Hematopoietic multipotent progenitor cell treated with erythropoietin and hydrocortisone succinate and interleukin-3 and kit ligand, for 4 days (in vitro differentiated cells): ENCODE measurements around the gene KLF13.
A peak's percentile ranks its signal among the peaks of the same experiment; 100 is the strongest.

Experiments
- DNase-seq: peaks from one replicate; pipeline ENCODE4 v3.0.0-alpha.2; 2015

KLF13 gene

DNA sequence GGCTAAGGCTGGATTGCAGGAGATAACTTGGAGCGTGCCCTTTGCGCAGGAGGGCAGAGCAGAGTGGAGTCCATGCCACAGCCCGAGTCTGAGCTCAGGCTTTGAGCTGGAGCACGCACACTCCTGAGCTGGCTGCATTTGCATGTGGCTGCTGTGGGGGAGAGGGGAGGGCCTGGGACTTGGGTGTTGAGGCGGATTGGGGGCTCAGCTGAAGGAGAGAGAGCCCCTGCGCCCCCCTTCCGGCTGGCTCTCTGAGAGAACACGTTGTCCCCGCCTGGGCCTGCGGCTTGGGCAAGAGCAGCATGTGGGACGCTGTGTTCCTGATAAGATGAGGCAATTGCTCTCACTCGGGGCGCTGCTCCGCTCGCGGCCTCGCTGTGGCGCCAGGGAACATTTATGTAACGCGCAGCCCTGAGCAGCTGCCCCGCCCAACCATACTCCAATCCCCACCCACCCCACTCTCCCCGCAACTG lies 39.1 kb downstream of the KLF13 start:
- peak; percentile 100 for DNase-seq

DNA sequence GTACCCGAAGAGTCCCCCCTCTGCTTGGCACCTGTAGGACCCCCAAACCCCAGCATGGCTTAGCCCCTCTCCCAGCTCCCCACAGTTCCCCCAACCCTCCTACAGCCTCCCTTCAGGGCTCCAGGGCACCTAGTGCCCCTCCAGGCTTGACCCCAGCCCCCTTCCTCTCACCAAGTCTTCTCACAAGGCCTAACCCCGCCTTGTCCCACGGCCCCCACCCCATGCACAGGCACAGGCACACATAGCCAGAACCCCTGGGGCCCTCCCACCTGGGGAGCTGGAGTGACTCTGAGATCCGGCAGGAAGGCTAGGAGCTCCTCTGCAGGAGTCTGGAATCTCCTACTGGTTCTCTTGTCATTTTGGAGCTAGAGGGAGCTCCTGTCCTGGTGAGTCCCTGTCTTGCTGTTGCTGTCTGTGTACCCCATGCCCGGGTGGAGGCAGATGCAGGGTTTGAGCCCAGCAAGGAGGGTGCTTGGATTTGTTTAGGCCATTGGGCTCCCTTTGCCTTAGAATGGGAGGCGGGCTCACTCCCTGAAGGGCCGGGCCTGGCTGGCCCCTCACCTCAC lies 39.6 kb downstream of the KLF13 start:
- DNase-seq = peak; percentile 48

DNA sequence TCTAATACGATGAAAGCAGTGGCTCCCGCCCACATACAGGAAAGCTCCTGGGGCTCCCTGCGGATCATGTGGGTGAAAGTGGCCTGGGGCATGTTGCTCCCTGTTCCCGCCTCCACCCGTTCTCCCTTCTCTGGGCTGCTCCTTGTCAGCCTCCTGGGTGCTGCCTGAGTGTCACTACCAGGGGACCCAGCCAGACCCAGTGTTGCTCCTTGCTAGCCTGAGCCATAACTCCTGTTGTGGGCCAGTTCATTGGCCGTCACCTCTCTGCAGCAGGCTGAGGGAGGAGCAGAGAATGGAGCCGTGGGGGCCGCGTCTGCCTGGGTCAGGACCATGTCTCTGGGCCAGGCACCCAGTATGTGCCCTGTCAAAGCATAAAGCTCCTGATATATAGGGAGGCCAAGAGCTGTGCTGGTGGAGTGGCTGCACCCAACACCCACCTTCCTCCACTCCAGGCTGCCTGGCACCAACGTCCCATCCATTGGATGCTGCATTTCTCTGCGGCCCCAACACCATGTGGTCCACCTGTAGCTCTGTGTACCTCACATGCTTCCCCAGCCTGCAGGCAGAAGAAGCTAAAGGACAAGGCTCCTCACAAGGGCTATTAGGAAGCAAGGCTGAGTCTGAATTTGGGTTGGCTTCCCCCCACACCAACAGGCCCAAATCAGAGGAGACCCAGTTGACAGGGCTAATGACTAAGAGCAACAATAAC lies 40.5 kb downstream of the KLF13 start:
- DNase-seq = no peak

DNA sequence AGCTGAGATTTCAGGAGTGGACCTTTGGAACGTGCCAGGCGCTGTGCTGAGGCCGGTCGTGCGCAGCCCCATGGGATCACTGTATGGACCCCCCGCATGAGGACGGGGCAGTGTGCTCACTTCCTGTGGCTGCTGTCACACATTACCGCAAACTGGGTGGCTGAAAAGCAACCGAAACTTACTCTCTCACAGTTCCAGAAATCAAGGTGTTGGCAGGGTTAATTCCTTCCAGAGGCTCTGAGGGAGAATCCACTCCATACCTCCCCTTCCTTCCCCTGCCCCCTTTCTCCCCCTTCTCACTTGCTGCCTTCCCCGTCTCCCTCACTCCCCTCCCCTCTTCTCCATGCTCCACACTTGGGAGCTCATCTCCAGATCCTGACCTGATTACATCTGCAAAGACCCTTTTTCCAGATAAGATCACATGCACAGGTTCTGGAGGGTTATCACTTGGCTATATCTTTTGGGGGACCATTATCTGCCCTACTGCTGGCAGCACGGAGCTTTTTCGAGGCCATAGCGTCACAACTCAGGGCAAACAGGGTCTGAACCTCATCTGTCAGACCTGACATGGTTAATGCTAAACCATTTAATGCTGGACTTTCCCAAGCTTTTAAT lies 41.2 kb downstream of the KLF13 start:
- DNase-seq = no peak

DNA sequence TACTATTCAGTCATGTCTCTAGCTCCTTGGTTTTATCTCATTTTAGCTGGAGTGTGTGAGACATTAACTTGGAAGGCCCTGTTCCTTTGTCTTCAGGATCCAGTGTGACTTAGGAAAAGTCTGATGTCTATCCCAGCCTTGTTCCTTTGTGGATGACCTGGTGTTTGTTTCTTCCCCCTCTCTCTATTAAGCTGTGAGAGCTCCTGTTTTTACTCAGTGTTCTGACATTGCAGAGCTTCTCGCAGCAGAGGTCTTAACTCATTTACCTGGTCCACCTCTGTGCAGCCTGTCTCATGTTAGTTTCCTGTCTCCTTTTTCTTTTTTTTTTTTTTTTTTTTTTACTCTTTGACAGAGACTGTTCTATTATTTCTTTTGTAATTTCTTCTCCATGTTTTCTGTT lies 43.1 kb downstream of the KLF13 start:
- DNase-seq = no peak

DNA sequence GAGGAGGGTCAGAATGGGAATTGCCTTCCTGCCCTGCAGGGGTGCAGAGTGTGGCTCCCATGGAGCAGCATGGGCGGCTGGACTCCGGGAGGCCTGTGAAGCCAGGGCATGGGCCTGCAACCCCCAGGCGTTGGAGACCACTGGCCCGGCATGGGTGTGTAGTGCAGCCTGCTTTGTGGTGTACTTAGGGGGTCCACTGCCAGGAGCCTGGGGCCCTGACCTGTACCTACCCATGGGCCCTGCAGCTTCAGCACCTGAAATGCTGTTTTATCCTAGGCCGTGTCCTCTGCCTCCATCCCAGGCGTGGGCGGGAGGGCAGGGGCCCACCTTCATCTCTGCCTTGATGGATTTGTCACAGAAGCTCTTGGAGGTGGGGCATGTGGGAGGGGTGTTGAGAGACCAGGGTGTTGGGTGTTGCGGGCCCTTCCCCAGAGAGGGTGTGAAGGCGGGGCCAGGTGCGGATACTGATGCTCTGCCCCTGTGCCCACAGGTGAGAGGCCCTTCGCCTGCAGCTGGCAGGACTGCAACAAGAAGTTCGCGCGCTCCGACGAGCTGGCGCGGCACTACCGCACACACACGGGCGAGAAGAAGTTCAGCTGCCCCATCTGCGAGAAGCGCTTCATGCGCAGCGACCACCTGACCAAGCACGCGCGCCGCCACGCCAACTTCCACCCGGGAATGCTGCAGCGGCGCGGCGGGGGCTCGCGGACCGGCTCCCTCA lies 45.0 kb downstream of the KLF13 start:
- DNase-seq = no peak

DNA sequence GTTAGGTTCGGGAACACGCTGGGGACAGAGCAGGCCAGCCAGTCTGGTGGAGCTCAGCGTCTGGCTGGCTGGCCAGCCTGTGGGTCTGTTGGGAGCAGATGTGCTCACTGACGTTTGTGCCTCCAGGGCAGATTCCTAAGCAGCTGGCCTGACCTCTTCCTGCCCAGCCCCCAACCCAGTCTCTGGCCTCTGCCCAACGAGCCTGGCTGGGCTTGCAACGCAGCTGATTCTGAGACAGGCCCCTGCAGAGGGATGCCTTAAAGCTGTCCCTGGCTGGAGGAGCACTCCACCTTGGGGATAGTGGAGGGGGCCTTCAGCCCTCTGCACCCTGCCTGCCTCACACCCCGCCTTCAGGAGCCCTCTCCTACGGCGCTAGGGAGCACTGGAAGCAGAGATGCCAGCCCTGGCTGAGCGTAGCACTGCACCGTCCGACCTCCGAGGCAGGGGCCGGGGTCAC lies 46.0 kb downstream of the KLF13 start:
- no peak for DNase-seq

DNA sequence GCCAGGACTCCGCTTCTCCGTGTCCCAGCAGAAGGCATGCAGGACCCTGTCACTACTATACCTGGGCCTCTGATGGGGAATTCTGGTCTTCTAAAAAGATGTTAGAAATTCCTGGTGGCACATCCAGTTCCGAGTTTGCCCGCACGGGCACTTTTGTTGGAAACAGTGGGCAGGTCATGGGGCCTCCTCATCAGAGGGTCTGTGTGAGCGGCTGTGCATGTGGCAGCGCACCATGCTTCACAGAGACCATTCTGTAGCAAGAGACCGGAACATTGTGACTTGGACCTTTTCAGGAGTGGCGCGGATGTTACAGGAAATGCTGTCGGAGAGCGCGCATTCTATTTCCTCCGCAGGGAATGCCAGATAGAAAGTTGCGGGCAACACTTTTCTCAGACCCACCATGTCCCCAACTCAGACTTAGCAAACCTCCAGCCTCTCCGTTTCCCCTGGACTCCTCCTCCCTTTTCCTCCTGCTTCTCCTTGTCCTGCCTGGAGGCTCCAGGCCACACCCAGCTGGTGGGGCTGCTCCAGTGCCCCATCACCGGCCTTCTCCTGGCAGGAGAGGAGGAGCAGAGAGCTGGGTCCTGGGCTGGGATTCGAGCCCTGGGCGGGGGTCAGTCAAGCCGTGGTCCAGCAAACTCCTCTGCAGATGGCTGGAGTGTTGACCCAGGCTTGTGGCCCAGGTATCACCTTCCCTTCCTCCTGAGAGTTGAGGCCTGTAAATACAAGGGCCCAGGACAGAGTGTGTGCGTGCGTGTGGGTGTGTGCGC lies 46.6 kb downstream of the KLF13 start:
- no peak for DNase-seq

DNA sequence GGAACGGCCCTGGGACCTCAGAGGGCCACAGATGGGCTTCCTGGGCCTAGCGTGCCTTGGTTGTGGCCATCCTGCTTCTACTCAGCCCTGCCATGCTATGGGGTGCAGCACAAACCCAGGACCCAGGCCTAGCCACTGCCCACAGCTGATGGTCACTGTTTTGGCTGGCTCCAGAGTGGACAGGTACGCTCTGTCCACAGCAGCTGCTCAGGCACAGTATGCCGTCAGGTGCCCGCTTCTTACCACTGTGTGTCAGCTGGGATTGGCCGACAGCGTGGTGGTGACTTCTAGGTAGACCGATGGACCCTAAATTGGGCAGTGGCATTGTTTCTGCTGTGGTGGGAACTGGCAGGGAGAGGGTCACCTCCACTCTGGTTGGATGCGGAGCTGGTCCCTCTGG lies 47.3 kb downstream of the KLF13 start:
- DNase-seq = no peak

DNA sequence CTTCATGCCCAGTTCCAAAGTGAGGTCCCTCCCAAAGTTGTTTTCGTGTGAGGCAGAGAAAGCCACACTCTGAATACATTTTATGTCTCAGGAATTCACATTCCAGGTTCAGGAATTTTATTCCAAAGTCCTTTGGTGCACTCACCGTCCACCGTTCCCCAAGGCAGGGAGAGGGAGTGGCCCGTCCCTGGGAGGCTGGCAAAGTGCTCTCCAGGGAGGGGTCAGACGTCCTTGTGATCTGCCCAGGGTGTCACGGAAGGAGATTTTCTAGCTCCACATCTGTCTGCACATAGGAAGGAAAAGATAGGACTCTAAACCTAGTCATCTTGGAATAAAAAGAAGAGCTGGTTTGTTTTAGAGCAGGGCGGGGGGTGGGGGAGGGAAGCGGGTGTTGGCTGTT lies 47.9 kb downstream of the KLF13 start:
- no peak for DNase-seq

DNA sequence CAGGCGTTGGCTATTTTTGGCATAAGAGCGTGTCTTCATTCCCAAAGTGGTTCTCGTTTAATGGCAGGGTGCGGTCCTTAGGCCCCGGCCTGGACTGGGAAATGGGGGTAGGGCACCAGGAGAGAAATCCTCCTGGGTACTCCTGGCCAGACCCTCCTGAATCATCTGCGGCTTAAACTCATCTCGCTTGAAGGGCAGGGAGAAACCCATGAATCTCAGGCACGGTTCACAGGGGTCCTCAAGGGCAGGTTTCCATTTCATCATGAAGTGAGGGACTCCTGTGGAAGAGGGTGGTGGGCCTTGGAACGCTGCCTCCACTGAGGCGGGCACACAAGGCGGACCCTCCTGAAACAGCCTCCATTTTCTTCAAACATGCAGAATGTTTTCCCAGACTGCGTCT lies 48.4 kb downstream of the KLF13 start:
- DNase-seq = no peak

DNA sequence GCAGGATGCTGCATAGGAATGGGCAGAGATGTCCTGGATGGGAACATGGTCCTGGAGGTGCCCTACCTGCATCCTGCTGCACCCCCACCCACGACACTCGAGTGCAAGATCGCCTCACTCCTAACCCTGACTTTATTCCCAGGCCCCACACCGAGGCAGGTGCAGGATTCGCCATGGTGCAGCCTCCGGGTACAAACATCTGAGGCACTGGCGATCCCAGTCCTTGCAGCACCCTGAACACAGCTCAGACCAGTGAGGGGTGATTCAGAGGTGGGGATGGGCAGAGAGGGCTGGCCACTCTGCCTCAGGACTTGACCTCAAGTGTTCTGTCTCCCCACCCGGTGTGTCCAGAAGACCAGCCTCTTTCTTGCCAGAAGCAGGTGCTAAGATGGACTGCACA lies 49.1 kb downstream of the KLF13 start:
- DNase-seq = no peak

DNA sequence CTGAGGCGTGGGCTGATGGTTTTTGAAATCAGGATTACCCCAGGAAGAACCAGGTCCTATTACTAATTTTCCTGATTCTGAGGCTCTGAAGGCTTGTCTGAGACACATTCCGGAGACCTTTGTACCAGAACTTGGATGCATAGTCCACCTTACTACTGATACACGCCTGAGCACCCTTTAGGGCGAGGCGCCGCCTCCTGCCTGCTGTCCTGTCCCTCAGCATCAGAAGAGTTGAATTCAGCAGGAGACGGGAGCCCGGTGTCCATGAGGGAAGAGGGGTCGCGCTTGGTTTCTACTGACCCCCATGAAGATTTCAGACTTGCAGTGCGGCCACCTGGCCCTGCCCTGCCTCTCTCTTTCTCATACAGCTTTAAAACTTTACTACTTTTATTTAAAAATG lies 49.9 kb downstream of the KLF13 start:
- DNase-seq = no peak

DNA sequence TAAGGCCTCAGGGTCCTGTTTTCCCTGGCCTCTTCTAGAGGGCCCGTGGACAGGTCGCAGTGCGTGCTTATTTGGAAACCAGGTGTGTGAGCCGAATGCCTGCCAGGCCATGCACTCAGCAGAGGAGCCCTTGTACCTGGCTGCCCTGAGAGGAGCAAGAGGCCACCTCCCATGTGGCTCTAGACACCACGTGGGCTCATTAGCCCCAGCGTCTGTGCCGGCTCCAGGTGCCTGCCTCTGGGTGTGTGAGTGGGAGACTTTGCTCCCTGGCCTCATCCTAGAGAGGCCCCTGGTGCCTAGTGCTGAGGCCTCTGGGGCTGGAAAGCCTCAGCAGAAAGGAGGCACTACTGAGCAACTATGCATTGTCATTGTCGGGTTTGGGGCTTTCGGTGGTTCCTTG lies 50.4 kb downstream of the KLF13 start:
- no peak for DNase-seq

DNA sequence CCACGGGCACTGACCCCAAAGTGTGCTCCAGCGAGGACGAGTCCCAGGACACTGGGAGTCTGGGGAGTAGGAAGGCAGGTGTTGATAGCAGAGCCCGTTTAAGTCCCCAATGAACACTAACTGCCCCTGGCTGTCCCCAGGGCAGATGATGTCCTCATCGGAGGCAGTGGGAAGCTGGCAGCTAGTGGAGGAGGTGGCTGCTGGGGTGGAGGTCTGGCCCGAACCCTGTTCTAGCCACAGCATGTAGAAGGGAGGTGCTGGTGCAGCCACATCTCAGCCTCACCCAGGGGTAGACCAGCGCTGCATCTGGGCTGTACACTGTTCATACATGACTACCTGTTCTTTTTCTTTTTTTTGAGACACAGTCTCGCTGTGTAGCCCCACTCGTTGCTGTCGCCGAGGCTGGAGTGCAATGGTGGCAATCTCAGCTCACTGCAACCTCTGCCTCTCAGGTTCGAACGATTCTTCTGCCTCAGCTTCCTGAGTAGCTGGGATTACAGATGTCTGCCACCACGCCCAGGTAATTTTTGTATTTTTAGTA lies 51.8 kb downstream of the KLF13 start:
- DNase-seq = no peak

DNA sequence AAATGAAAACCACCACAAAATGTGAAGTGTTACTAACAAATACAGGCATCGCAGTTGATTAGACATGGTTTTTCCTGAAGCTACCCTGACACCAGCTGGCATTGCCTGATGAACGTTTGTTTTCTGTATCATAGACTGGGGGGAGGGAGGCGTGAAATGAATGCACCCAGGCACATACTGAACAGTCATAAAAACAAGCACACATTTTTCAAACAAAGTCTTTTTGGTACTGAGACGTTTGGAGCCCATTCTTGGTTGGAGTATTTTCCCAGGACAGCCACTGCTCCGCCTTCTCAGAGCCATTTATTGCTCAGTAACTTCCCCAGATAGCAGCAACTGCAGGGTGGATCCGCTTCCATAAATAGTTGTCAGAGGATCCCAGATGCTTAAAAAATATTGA lies 52.4 kb downstream of the KLF13 start:
- DNase-seq = no peak

DNA sequence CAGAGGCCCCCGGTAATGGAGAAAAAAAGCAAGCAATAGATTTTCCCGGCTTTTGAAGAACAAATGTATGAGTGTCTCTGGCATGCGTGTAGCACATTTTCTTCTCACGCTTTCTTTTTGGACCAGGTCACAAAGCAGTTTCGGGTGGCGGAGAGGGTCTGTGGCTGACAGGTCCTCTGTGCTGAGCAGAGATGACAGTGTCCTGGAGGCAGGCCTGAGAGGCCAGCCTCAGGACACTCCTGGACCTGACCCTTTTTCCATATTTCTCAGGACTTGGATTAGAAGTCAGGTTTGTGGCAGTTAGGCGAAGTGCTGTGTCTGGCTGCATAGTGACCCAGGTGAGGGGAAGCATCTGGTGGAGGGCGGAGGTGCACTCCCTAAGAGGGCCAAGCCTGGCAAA lies 52.9 kb downstream of the KLF13 start:
- DNase-seq = no peak

DNA sequence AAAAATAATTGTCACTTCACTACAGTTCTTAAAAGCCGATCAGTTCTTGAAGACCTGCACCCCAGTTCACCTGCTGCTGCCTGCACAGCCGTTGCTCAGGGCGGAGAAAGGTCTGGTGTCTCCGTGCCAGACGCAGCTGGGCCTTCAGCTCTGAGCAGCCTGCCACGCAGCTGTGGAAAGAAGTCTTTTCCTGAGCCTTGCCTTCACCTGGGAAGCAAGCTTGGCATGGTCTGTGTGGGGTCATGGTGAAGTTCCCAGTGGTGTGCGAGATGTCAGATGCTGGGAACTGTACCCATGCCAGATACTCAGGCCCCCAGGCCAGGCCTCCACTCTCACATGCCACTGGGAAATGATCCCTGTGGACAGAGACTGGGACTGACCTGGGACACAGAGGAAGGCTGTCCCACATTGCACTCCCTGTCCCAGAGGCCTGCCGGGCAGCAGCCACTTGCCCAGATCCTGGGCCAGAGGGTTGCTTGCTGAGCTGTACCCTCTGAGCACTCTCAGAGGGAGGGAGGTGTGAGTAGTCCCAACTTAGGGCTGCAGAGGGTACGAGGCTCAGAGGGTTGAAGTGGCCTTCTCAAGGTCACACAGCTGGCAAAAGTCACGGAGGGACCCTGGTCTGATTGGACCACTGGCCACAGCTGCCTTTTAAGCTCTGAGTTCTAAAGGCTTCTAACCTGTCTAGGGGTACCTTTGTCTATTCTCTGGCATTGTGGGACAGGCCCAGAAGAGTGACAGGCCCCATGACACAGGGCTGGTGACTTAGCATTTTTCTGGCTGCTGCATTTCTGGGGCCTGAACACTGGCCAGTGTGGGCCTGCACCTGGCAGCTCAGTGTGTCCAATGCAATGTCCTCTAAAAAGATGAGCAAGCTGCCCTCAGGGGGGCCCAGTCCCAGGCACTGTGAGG lies 55.4 kb downstream of the KLF13 start:
- DNase-seq = no peak

DNA sequence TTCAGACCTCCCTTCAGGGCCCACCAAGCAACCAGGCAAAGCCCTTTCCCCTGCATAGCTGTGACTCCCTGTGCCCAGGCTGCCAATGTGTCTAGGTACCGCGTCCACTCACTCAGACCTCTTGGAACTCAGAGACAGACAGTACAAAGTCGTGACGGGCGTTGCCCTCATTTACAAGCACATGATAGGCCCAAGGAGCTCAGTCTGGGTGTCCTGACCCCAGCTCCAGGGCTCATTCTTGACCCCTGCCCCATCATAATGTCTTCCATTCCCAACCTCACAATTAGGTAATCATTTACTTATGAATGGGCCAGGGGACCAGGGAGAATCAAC lies 56.0 kb downstream of the KLF13 start:
- no peak for DNase-seq

DNA sequence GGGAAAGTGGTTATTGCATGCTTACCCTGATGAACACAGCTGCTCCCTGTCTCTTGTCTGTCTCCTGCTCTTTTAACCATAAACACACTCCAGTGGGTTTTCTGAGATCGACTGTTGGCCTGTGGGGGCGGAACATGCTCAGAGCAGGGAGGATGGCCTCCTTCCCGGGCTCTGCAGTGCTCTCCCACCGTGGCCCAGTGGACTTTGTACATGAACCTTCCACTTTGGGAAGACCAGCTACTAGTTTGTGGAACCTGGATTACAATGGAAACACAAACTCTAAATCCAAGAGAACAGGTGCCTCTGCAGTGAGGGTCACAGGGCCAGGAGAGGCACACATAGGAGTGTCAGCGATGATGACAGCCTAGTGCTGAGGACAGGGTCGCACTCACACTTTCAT lies 56.5 kb downstream of the KLF13 start:
- DNase-seq = no peak

DNA sequence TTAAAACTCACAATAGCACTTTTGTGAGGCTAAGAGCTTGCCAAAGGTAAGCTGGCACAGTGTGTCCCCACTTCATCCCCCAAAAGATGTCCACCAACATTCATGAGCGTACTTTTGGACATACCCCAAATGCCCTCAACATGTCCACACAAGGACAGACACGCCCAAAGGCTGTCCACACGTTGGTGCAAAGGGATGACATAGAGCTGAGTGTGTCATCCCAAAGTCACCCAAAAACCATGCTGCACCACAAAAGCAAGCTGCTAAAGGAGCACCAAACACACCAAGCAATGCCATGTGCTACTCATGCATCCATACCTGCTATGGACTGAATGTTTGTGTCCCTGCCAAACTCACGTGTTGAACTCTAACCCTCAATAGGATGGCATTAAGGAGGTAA lies 57.9 kb downstream of the KLF13 start:
- no peak for DNase-seq

DNA sequence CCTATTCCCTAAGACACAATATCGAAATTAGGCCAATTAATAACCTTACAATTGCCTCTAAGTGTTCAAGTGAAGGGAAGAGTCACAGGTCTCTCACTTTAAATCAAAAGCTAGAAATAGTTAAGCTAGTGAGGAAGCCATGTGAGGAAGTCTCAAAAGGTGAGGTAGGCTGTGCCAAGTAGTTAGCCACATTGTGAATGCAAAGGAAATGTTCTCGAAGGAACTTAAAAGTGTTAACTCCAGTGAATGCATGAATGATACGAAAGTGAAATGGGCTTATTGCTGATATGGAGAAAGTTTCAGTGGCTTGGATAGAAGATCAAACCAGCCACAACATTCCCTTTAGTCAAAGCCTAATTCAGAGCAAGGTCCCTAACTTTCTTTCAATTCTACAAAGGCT lies 59.1 kb downstream of the KLF13 start:
- no peak for DNase-seq
